ENCODE measurements around the gene ZFHX2. TPM values are rescaled to one million over a fixed set of nuclear protein-coding genes. Genes with fewer than 3 reads are reported as not detected.

Gene ZFHX2
- total RNA-seq, 4 donors from 2014 or later = under 0.01 to 0.42 (median 0.20) TPM

DNA sequence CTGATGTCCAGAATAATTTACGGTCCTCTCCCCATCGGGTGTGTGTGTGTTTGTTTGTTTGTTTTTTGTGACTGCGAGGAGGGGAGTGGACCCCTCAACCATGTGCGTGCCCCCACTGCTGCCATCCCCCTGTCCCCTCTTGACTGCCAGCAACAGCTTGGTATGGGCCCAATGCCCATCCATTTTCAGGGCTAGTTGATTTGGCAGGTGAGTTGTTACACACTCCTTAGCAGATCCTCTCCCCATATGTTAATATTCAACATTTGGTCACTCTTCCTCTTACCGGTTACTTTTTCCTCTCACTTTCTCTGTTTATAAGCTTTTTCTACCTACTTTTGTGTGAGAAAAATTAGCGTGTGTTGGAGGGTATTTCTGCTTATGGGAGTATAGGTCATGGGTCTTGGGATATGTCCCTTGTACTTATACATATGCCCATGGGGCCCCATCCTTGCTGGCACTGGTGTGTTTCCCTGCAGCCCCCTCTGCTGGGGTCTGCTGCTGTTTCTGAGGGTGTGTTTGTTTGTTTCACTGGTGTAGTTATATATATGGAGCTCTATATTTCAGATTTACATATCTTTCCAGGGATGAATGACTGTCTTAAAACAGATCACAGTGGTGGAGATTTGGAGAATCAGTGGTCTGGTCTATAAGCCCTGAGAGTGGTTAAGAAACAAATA, 33.8 kb downstream of the ZFHX2 start:
- no peak for DNase-seq
- no peaks in the 10 kb centered on the region for H3K36me3 ChIP-seq
- H3K4me3 ChIP-seq = no peak overlapping the region
- intact Hi-C loops (cut with DNase I) = no loop called here
- no peaks in the 10 kb centered on the region for H3K27me3 ChIP-seq
- no peak overlapping the region for H3K27ac ChIP-seq
- no peaks in the 10 kb centered on the region for H3K9me3 ChIP-seq
- TF ChIP-seq CTCF (IDR thresholded peaks at IDR 0.05) = no peak
- no peak for TF ChIP-seq POLR2A (IDR thresholded peaks at IDR 0.05)
- 77 to 81% methylated on average over 5 to 6 of the region's 6 CpGs for WGBS, 2 donors
- peaks cover 0 to 18% (median 4%) of the 10 kb centered on the region in 3 donors for H3K4me1 ChIP-seq

DNA sequence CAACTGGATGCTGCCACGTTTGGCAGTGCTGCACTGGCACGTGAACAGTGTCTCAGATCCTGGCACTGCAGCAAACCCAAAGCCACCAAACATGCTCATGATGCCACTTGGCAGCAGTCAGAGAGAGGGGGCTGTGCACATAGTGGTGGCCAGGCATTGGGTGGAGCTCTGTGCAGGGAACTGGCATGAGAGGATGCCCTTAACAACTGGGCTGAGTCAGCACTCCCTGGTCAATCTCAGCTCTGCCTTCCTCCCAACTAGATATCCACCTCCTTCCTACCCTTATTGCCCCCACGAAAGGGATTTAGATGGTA, 37.0 kb downstream of the ZFHX2 start:
- DNase-seq = no peak
- 60% methylated on average over 2 of the region's 3 CpGs; no CpG with 5 or more reads in 1 of the 2 donors for WGBS, 2 donors

GRCh38 chr14:23513818-23514643, 37.5 kb downstream of the ZFHX2 start:
- H3K27me3 ChIP-seq = no peaks in the 10 kb centered on the region
- WGBS, 2 donors = 42 to 57% methylated on average over 5 to 8 of the region's 8 CpGs
- H3K27ac ChIP-seq = no peak overlapping the region
- no peaks in the 10 kb centered on the region for H3K9me3 ChIP-seq
- no peak for TF ChIP-seq CTCF (IDR thresholded peaks at IDR 0.05)
- TF ChIP-seq POLR2A (IDR thresholded peaks at IDR 0.05) = no peak
- no peaks in the 10 kb centered on the region for H3K36me3 ChIP-seq
- DNase-seq = no peak
- H3K4me3 ChIP-seq = no peak overlapping the region
- peaks cover 0 to 26% (median 4%) of the 10 kb centered on the region in 3 donors for H3K4me1 ChIP-seq
- intact Hi-C loops (cut with DNase I) = no loop called here

More for the DNA sequence above, 37.0 kb downstream of the ZFHX2 start:
- Histone ChIP-seq H3K36me3 (no peaks in the 10 kb centered on the region), H3K9me3 (no peaks in the 10 kb centered on the region), H3K4me3 (no peak overlapping the region), H3K27ac (no peak overlapping the region), H3K27me3 (no peaks in the 10 kb centered on the region), H3K4me1 (peaks cover 0 to 26% (median 4%) of the 10 kb centered on the region in 3 donors)
- TF ChIP-seq POLR2A (IDR thresholded peaks at IDR 0.05) = no peak
- intact Hi-C loops (cut with DNase I) = no loop called here

GRCh38 chr14:23513005-23513817, 38.4 kb downstream of the ZFHX2 start:
- intact Hi-C loops (cut with DNase I) = no loop called here
- Histone ChIP-seq H3K27me3 (no peaks in the 10 kb centered on the region), H3K36me3 (no peaks in the 10 kb centered on the region), H3K4me3 (no peak overlapping the region), H3K4me1 (peaks cover 0 to 26% (median 4%) of the 10 kb centered on the region in 3 donors), H3K27ac (no peak overlapping the region), H3K9me3 (no peaks in the 10 kb centered on the region)
- DNase-seq = no peak
- TF ChIP-seq CTCF (IDR thresholded peaks at IDR 0.05) (no peak), POLR2A (IDR thresholded peaks at IDR 0.05) (no peak)
- 44 to 50% methylated on average over 11 to 16 of the region's 25 CpGs for WGBS, 2 donors

GRCh38 chr14:23512156-23512555, 39.4 kb downstream of the ZFHX2 start:
- WGBS, 2 donors = 54% methylated on average over 10 to 13 of the region's 13 CpGs
- peaks cover 0 to 26% (median 4%) of the 10 kb centered on the region in 3 donors for H3K4me1 ChIP-seq
- H3K27ac ChIP-seq = no peak overlapping the region
- H3K36me3 ChIP-seq = no peaks in the 10 kb centered on the region
- peak overlapping the region in 1 of 4 donors; percentile 18 for H3K4me3 ChIP-seq
- no peaks in the 10 kb centered on the region for H3K9me3 ChIP-seq
- TF ChIP-seq CTCF (IDR thresholded peaks at IDR 0.05) (no peak), POLR2A (IDR thresholded peaks at IDR 0.05) (no peak)
- intact Hi-C loops (cut with DNase I) = no loop called here
- no peaks in the 10 kb centered on the region for H3K27me3 ChIP-seq
- no peak for DNase-seq
